Lung (tissue), 12 donors: Measurements from ENCODE around the gene MTA2. TPM values are rescaled to one million over a fixed set of nuclear protein-coding genes. Genes with fewer than 3 reads are reported as not detected.

Experiments used
- ATAC-seq: fragments of 200-7000 bp; cut with Tn5 transposase; one replicate; pipeline ENCODE4 v1.9.1; 2020; ENCODE audit warnings: moderate number of reproducible peaks; ENCODE audit not compliant: insufficient read depth, low FRiP score
- DNase-seq, 3 donors: peaks; one replicate each; pipeline ENCODE4 v3.0.0-alpha.2; 2013 to 2017
- H3K27ac ChIP-seq, 2 donors: one replicate each; pipeline ENCODE4 v1.5.1; 2013; ENCODE audit warnings: mild to moderate bottlenecking in 2 of 2, moderate library complexity in 2 of 2, control low read depth in 1 of 2, inconsistent platforms in 1 of 2, low read depth in 1 of 2, low read length in 1 of 2
- H3K27me3 ChIP-seq, 3 donors: one replicate each; pipeline ENCODE4 v1.5.1; 2013; ENCODE audit warnings: low read length in 2 of 3; ENCODE audit not compliant: control insufficient read depth in 3 of 3, insufficient read depth in 3 of 3
- H3K36me3 ChIP-seq, 4 donors: one replicate each; pipeline ENCODE4 v1.5.1; 2013; ENCODE audit warnings: low read length in 4 of 4, mild to moderate bottlenecking in 1 of 4, moderate library complexity in 1 of 4; ENCODE audit not compliant: control insufficient read depth in 4 of 4, insufficient read depth in 4 of 4
- H3K4me1 ChIP-seq, 5 donors: one replicate each; pipeline ENCODE4 v1.5.1; 2013; ENCODE audit warnings: low read length in 5 of 5, mild to moderate bottlenecking in 2 of 5, moderate library complexity in 1 of 5; ENCODE audit not compliant: control insufficient read depth in 5 of 5, insufficient read depth in 5 of 5
- H3K4me3 ChIP-seq: one replicate; pipeline ENCODE4 v1.5.1; 2013; ENCODE audit warnings: mild to moderate bottlenecking, control low read depth, moderate library complexity
- H3K9ac ChIP-seq, 2 donors: one replicate each; pipeline ENCODE4 v1.5.1; 2013; ENCODE audit warnings: low read length in 2 of 2, control low read depth in 1 of 2; ENCODE audit not compliant: insufficient read depth in 1 of 2
- H3K9me3 ChIP-seq, 4 donors: one replicate each; pipeline ENCODE4 v1.5.1; 2013; ENCODE audit warnings: low read length in 3 of 4, mild to moderate bottlenecking in 1 of 4, moderate library complexity in 1 of 4; ENCODE audit not compliant: control insufficient read depth in 4 of 4, insufficient read depth in 3 of 4
- CTCF ChIP-seq: IDR thresholded peaks from 2 replicates; pipeline ENCODE4 v1.5.1; 2012; ENCODE audit warnings: mild to moderate bottlenecking; ENCODE audit errors: control extremely low read depth, extremely low read depth
- WGBS, 2 donors: extraction: QIAGEN DNeasy Blood & Tissue Kit; methylation state at CpG; one replicate each; pipeline ENCODE4 v1.1.7; 2013; 5-methylcytosine and 5-hydroxymethylcytosine counted together
- polyA plus RNA-seq, 2 donors: library from polyadenylated mRNA; stranded (reverse); fragments of 200-250 nt; gene quantifications; one replicate each; pipeline ENCODE4 v1.2.1, GENCODE V29; 2013
- total RNA-seq, 2 donors: library from RNA; depleted of rRNA in 1 of 2; stranded (reverse); fragments of >200 nt in 1 of 2; gene quantifications; one replicate each; pipeline ENCODE4 v1.2.1, GENCODE V29; 2014 to 2021
- donor health status: control.
- donor health status: control.
- donor health status: Bipolar disorder and iron deficiency.
- donor health status: healthy.
- donor health status: DM: yes; HTN: yes; CAD: no.

The MTA2 gene
- total and polyA plus RNA-seq, 4 donors, result 53.7 to 74.4 (median 59.6) TPM

GRCh38 chr11:62614275-62614674 lies 12.6 kb upstream of the MTA2 start:
- ATAC-seq (no peak), DNase-seq (no peak)
- TF ChIP-seq CTCF, result no peak
- Histone ChIP-seq H3K4me1 (peaks cover 0 to 15% (median 6%) of the 10 kb centered on the region in 5 donors), H3K4me3 (no peak overlapping the region), H3K27me3 (no peaks in the 10 kb centered on the region), H3K36me3 (peaks cover 0 to 15% (median 8%) of the 10 kb centered on the region in 4 donors), H3K9ac (no peak overlapping the region), H3K9me3 (no peaks in the 10 kb centered on the region), H3K27ac (peak overlapping the region in 1 of 2 donors; percentile 13)
- WGBS, 2 donors, result 74 to 82% methylated on average over 8 of the region's 8 CpGs

GRCh38 chr11:62613291-62613778 lies 11.7 kb upstream of the MTA2 start:
- no peaks in the 10 kb centered on the region for H3K9me3 ChIP-seq
- H3K4me3 ChIP-seq, result no peak overlapping the region
- peak in 2 of 3 donors; percentile 20 to 25 for DNase-seq
- TF ChIP-seq CTCF, result no peak
- peaks cover 0 to 20% (median 8%) of the 10 kb centered on the region in 4 donors for H3K36me3 ChIP-seq
- H3K9ac ChIP-seq, result no peak overlapping the region
- WGBS, 2 donors, result 59 to 71% methylated on average over 15 of the region's 15 CpGs
- H3K27me3 ChIP-seq, result no peaks in the 10 kb centered on the region
- ATAC-seq, result no peak
- peak overlapping the region; percentile 89 to 90 for H3K27ac ChIP-seq
- H3K4me1 ChIP-seq, result peaks cover 0 to 15% (median 6%) of the 10 kb centered on the region in 5 donors

GRCh38 chr11:62612366-62613290 lies 11.0 kb upstream of the MTA2 start, which contains the start of the genes EML3 and ROM1:
TSS of gene EML3 (minus strand) at chr11:62612775. CDS start at chr11:62612457, 318 bp downstream.
TSS of gene ROM1 (plus strand) at chr11:62613257. CDS start at chr11:62613282, 25 bp downstream.
- 2 to 3% methylated on average over 64 to 90 of the region's 91 CpGs for WGBS, 2 donors
- Histone ChIP-seq H3K27ac (peak within 1 kb of the TSS; percentile 89 to 90), H3K4me3 (peak within 1 kb of the TSS; percentile 60), H3K27me3 (no peaks in the 10 kb centered on the region), H3K4me1 (peaks cover 0 to 15% (median 6%) of the 10 kb centered on the region in 5 donors), H3K9me3 (no peaks in the 10 kb centered on the region), H3K9ac (peak within 1 kb of the TSS; percentile 37 to 86), H3K36me3 (peaks cover 0 to 25% (median 11%) of the 10 kb centered on the region in 4 donors)
- peak; percentile 66 for TF ChIP-seq CTCF
- DNase-seq (peak; percentile 91 to 94 (median 91)), ATAC-seq (peak; percentile 92)
